Epidermal melanocyte (primary cell): ENCODE measurements around the gene DPP6.

Experiments used
- DNase-seq: peaks from one replicate; pipeline ENCODE4 v3.0.0; 2011; ENCODE audit warnings: low spot score; ENCODE audit not compliant: insufficient read length

Gene DPP6

DNA sequence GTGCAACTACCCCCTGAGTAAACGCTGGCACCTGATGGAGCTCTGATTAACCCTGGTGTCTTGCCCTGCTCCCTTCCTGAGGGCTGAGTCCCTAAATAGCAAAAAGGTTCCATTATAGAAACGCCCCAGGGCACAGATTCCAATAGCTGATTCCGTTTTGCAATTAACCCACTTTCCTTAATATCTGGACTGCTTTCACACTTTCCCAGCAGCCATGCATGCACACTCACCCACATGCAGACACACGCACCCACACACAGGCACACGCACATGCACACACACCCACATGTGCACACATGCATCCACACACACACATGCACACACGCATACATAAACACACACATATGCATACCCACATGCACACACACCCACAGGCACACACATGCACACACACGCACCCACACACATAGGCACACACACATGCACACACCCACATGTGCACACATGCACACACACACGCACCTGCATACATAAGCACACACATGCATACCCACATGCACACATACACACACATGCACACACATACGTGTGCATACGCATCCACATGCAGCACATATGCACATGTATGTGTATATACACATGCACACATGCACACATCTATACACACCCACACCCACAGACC is 821.4 kb downstream of the DPP6 start:
- DNase-seq = no peak

DNA sequence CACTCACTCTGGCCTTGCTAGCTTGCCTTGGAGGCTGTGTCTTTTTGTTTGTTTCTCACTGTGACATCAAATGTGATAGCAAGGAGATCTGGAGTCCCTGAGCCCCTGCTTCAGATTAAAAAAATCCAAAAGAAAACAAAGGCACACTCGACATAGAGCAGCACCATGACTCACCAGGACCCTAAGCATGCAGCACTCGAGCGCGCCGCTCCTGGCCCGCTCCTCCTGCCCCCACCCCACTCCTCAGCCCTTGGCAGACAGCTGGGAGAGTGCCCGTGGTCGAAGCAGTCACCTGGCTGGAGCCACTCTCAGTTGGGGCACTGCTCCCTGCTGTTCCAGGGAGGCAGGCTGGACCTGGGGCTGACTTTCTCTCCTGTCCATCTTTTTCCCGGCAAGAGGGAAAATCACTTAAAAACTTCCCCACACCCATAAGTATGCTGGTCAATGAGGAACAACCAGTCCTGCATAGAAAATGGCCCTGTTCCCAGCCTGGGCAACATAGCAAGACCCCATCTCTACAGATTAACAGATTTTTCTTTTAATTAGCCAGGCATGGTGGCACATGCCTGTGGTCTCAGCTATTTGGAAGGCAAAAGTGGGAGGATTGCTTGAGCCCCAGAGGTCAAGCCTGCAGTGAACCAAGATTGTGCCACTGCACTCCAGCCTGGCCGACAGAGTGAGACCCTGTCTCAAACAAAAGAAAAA is 822.4 kb downstream of the DPP6 start:
- no peak for DNase-seq

DNA sequence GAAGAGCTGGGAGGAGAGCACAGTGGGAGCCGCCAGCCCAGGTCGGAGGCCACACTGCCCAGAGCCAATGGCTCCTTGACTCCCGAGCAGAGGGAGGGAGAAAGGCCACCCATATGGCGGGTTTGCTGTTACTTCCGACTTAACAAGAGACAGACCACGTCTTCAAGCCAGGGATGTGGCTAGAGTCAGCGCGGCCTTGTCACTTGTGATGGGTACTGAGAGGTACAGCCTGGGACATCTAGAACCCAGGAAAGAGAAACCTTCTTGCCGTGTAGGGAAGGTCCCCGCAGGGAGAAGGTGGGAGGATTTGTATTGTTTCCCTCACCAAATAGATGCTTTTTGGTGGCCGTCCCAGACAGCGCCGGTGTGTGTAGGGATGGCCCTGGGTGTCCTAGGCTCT is 823.1 kb downstream of the DPP6 start:
- DNase-seq = no peak

DNA sequence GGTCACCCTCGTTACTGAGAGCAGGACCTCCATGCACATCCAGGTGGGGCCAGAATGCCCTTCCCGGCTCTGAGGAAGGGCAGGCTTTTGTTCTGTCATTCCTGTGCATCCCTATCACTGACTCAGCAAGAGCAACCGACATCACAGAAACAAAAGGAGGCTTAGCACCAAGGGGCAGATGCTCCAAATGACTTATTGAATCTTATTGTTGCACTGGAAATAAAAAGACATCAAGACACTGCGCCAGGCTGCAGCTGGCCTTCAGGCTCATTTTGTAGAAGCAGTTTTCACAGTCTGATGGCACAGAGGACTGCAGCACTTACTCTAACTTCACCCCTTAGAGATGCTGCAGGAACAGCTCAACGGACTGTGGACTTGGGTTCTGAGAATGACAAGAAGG is 824.3 kb downstream of the DPP6 start:
- DNase-seq = no peak

DNA sequence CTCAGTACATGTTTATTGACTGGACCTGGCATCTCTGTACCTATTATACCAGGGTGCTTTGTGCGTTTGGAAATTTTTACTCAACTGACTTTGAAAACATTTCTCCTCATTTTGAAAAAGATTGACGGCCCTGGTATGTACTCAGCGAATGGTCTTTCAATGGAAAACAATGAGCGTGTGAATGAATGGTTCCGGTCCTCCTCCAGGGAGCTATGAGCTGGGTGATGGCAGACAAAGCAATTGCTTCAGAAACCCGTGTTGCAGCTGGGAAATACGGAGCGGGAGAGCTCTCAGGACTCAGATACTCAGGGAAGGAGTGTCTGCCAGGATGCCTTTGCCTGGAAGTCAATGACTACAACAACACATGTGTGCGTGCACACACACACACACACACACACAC is 824.8 kb downstream of the DPP6 start:
- no peak for DNase-seq

DNA sequence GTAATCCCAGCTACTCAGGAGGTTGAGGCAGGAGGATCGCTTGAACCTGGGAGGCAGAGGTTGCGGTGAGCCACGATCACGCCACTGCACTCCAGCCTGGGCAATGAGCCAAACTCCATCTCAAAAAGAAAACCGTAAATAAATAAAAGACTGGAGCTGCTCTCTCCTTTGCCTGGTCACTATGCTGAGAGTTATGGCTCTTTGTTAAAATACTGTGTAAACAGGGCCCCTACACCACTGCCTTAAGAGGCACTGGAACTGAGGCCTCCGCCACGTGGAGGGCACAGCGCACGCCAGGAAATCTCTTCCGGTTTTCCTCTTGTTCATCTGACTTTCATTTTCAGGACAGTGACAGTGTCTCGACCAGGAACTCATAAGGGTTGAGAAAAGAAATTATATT is 827.4 kb downstream of the DPP6 start:
- no peak for DNase-seq

DNA sequence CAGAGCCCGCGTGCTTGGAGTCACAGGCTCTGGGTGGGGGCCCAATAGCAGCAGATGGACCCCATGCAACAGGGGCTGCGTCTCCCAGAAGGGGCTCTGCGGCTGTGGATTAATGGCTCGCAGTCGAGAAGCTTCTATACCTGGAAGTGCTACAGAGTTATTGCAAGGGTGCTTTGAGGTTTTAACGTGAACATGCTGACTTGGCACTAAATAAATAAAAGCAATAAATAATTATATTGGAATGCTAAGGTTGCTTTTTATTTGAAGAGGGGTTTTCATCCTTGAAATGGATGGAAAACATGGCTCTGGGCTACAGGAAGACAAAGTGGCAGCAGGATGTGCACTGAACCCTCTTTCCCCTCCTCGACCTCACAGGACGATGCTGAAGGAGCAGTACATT is 828.3 kb downstream of the DPP6 start:
- DNase-seq = no peak

DNA sequence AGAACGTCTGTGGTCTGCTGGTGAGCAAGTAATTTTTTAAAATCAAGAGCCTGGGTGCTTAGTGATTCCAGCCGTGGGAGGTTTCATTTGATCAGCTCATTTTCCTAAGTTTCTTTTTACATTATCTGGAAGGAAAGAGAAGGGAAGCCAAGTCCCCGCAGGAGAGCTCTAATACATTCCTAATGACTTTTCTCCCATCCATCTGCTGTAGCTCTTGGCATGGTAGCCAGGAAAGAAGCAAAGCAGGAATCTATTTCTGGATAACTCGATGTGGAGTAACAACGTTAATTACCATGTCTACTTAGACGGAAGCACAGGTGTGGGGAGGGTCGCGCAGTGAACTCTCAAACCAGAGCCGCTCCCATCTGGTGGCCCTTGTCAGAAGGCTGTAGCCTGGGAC is 828.8 kb downstream of the DPP6 start:
- no peak for DNase-seq

DNA sequence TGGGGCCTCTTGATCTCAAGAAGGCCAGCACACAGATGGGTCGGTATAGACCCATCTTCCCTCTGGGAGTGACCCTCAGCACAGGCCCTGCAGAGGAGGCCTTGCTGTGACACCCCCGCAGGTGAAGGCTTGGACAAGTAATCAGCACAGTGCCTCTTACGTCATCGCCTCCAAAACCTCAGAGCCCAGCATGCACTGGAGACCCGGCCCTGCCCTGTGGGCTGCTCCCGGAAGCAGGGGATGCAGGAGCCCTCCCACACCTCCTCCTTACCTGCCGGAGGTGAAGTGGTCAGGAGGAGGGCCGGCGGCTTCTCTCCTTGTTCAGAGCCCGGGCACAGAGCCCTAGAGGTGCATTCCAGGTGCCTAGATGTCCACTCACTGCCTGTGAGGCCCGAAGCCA is 829.3 kb downstream of the DPP6 start:
- DNase-seq = no peak

DNA sequence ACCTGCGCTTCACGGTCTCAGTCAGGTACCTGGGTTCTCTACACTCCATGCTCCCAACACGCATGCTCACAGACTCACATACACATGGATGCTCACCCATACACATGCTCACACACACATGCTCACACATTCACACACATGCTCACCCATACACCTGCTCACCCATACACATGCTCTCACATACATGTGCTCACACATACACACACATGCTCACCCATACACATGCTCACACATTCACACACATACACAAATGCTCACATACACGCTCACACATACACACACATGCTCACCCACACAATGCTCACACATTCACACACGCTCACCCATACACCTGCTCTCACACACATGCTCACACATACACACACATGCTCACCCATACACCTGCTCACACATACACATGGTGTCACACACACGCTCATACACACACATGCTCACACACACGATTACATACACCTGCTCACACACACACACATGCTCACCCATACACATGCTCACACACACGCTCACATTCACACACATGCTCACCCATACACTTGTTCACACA is 830.8 kb downstream of the DPP6 start:
- no peak for DNase-seq

DNA sequence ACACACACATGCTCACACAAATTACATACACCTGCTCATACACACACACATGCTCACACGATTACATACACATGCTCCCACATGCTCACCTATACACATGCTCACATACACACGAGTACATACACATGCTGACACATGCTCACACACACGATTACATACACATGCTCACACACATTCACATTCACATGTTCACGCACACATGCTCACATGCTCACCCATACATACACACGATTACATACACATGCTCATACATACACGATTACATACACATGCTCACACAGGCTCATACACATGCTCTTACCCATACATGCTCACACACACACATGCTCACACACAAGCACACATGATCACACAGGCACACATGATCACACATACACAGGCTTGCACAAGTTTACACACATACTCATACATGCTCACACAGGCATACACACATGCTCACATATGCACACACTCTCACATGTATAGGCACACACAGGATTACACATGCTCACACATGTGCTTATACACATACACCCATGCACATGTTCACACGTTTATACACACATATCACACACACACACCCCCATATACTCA is 832.2 kb downstream of the DPP6 start:
- no peak for DNase-seq

DNA sequence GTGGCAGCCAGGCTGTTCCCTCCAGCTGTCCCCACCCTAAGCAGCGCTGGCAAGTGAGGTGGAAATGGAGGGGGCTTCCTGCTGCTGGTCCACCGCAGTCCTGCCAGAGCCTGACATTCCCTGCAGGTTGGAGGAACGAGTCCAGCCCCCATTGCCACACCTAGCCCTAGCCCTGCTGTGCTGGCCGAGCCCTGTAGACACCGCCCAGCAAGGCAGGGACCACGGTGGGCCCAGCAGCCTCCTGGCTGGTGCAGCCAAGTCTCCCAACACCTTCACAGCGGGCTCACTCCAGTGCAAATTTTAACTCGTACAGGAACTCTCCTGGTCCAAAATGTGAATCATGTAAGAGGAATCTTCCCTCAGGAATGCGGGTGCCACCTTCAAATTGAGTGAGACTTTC is 834.4 kb downstream of the DPP6 start:
- DNase-seq = no peak

DNA sequence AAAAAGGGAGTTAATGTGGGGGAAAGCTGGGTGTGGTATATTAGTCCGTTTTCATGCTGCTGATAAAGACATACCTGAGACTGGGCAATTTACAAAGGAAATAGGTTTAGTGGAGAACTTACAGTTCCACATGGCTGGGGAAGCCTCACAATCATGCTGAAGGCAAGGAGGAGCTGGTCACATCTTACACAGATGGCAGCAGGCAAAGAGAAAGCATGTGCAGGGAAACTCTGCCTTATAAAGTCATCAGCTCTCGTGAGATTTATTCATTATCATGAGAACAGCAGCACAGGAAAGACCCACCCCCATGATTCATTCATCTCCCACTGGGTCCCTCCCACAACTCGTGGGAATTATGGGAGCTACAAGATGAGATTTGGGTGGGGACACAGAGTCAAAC is 836.5 kb downstream of the DPP6 start:
- DNase-seq = no peak

DNA sequence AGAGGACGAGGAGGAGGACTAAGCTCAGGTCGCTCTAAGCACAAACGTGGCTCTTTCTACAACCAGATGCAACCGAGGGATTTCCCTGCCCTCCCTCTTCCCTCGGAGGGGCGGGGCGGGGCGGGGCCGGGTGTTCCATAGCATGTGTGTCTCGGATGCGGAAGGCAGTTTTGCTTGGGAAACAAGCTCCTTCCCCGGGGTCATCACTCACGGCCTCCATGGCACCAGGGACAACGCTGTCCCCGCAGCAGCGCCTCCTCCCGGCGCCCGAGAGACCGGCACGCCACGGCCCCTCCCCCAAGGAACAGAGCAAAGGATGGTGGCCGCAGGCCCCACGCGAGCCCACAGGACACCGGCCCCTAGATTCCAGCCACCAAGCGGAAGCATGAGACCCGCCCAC is 840.3 kb downstream of the DPP6 start:
- no peak for DNase-seq

DNA sequence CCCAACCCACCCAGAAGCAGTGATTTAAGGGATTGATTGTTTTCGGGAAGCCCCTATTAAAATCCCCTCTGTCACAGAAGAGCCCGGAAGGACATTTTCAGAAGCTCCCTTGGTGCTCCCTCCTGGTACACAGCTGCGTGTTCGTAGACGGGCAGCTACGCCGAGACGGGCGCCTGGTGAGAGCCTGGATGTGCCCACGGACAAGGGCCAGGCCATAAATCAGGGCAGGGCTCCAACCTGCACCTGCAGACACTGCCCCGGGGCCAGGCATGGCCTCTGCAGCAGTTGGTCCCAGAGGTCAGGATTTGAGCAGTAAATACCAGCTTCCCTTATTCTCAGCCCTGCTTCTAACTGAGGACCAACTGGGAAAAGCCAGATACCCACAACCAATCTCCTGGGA is 843.9 kb downstream of the DPP6 start:
- no peak for DNase-seq

DNA sequence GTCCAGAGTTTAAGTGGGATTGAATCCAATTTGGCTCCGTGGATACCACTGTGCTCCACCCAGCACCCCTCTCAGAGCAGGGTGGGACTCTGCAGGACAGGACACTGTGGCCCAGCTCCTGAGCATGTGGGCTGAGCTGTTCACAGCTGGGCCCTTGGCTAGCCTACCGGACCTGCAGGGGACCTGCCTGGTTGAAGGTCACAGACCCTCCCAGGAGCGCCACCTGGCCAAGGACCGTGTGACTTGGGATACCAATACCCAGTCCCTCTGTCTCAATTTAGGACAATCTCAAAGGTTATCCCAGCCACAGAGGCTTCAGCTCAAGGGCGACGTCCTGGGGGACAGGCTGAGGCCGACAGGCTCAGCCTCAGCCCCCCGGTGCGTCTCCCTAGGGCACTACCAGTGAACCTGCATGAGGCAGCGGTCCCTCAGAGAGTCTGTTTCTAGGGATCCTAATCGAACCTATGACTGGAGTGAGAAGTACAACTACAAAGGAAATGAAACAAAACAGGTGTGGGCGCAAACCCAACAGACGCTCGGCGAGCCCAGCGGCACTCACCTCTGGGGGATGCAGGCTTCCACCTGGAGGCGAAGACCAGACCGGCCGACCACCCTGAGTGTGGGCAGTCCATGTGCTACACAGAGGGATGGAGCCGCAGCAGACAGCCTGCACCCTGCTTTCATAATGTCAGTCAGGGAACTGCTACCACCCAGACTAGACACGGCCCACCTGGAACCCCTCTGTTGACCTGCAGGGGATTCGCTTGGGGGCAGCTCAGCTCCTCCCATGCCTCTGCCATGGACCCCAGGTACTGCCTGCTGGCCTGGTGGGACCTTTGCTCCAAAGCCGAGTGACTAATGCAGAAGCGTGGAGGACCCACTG is 847.0 kb downstream of the DPP6 start:
- no peak for DNase-seq

DNA sequence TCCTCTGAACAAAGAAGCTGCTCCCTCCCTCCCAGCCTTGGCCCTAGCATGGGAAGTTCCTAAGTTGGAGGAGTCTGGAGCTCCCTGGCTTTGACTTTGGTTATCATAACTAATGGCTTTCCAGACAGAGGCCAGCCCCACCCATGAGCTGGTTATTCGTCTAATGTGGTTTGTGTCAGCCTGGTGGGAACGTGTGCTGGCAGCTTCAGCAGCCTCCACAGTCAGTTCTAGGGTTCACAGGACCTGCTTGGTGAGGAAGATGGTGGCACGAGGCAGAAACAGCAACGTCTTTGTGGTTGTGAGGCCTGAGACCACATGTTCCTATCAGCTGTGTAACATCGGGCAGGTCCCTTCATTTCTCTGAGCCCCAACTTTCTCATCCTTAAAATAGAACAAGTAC is 847.7 kb downstream of the DPP6 start:
- DNase-seq = no peak

DNA sequence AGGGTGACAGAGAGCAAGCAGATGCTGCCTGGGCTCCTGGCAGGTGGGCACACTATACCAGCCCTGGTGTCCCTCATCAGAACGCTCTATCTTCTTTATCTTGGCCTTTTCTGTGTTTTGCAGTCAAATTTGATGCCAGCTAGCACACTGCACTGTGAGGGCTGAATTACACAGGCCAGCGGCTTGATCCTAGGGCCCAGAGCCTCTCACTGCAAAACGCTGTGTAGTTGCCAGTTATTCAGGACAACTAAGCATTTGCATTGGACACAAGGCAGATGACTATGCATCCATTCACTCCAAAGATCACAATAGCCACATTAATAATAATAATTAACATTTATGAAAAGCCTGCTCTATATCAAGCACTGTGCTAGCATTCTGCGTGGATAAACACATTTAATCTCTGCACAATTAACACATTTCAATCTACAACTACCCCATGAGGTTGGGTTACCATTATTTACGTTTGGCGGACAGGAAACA is 850.4 kb downstream of the DPP6 start:
- no peak for DNase-seq

DNA sequence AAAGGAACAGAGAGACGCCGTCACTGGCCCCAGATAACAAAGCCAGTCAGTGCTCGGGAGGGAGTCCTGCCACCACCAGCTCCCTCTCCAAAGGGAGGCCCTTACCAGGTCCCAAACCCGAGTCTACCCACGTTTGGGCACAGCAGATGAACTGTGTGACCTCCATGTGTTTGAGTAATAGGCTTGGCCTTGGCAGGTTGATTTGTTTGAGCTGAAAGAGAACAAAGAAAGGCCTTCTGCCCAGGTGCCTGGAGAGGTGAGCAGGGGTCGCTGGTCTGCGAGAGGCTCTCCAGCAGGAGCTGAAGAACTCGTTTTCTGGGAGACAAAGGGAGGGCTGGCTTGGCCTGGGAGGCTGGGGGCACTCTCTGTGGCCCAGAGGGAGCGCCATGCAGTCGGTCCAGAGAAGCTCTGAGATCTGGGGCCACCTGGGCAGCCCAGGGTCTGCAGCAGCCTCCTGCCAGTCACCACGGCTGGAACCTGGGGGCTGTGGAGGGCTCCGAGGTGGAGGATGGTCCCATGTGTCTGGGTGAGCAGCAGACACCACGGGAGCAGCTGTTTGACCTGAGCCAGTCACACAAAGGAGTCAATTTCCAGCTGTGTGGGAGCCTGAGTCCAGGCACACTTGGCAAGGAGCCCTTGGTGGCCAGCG is 851.0 kb downstream of the DPP6 start:
- DNase-seq = no peak

DNA sequence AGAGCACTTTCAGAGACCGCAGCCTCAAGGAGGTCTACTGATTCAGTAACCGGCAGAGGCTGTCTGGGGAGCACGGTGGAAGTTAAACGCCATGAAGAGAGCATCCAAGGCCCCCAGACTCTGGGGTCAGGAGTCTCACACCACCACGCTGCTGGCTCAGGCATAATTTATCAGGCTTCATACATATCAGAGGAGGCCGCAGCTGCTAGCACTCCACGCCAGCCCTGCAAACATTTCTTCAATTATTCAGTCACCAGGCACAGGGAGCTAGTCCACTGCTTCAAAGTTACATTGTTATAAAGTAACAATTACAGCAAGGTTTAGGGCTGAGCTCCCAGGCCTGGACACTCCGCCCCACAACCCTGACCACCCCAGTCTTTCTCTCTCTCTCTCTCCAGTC is 852.9 kb downstream of the DPP6 start:
- no peak for DNase-seq

DNA sequence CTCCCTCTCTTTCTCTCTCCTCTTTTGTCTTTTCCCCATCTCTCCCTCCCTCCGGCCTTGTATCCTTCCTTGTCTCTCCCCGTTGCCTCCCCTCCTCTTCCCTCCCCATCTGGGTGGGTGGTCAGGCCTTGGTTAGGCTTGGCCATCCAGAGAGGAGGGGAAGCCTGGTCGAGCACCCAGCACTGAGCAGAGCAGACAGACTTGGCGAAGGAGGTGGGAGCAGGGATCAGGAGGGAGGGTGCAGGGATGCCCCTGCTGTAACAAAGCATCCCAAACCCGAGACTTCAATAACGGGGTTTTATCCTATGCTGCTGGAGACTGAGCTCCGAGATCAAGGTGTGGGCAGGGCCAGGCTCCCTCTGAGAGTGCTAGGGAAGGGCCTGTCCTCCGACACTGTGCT is 853.4 kb downstream of the DPP6 start:
- DNase-seq = no peak
